NB4 (cell line): ENCODE results near the gene CTXN1.

Experiments used
- DNase-seq: peaks from one replicate; pipeline ENCODE4 v3.0.0; 2010; ENCODE audit warnings: low read depth
- H3K4me3 ChIP-seq: one replicate; pipeline ENCODE4 v1.5.1; 2011; ENCODE audit warnings: mild to moderate bottlenecking, low read depth, low read length, moderate library complexity
- CTCF ChIP-seq: IDR thresholded peaks from one replicate; pipeline ENCODE4 v1.5.1; 2012; ENCODE audit warnings: low read depth, low read length
- MYC ChIP-seq: IDR thresholded peaks from 2 replicates; pipeline ENCODE4 v1.6.1; 2011; ENCODE audit warnings: low read depth, low read length
- POLR2A ChIP-seq: IDR thresholded peaks from 2 replicates; pipeline ENCODE4 v1.6.1; 2011; ENCODE audit warnings: mild to moderate bottlenecking; ENCODE audit not compliant: insufficient read length; ENCODE audit errors: extremely low read depth
- TF ChIP-seq, protein P1 (sequence below): IDR thresholded peaks from 2 replicates; pipeline ENCODE4 v1.6.1; 2011; ENCODE audit warnings: low read depth, low read length

Gene CTXN1

GRCh38 chr19:7877249-7877836, 48.6 kb downstream of the CTXN1 start:
- DNase-seq, result no peak
- H3K4me3 ChIP-seq, result no peak overlapping the region
- TF ChIP-seq CTCF (no peak), POLR2A (no peak), MYC (no peak)
- TF ChIP-seq, protein P1, sequence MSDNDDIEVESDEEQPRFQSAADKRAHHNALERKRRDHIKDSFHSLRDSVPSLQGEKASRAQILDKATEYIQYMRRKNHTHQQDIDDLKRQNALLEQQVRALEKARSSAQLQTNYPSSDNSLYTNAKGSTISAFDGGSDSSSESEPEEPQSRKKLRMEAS, result no peak

- no peak overlapping the region for H3K4me3 ChIP-seq
- DNase-seq, result no peak
Measured at GRCh38 chr19:7874897-7875273, 51.0 kb downstream of the CTXN1 start.

More at GRCh38 chr19:7874897-7875273, 51.0 kb downstream of the CTXN1 start:
- TF ChIP-seq, protein P1, result no peak
- TF ChIP-seq MYC (no peak), POLR2A (no peak), CTCF (no peak)
